SIG-M5 (cell line): ENCODE measurements around the gene SLC9A5.

Source experiments
- DNase-seq: peaks from one replicate; lab custom pipeline; 2025; lab: John Stamatoyannopoulos, UW

Gene SLC9A5, protein sequence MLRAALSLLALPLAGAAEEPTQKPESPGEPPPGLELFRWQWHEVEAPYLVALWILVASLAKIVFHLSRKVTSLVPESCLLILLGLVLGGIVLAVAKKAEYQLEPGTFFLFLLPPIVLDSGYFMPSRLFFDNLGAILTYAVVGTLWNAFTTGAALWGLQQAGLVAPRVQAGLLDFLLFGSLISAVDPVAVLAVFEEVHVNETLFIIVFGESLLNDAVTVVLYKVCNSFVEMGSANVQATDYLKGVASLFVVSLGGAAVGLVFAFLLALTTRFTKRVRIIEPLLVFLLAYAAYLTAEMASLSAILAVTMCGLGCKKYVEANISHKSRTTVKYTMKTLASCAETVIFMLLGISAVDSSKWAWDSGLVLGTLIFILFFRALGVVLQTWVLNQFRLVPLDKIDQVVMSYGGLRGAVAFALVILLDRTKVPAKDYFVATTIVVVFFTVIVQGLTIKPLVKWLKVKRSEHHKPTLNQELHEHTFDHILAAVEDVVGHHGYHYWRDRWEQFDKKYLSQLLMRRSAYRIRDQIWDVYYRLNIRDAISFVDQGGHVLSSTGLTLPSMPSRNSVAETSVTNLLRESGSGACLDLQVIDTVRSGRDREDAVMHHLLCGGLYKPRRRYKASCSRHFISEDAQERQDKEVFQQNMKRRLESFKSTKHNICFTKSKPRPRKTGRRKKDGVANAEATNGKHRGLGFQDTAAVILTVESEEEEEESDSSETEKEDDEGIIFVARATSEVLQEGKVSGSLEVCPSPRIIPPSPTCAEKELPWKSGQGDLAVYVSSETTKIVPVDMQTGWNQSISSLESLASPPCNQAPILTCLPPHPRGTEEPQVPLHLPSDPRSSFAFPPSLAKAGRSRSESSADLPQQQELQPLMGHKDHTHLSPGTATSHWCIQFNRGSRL

DNA sequence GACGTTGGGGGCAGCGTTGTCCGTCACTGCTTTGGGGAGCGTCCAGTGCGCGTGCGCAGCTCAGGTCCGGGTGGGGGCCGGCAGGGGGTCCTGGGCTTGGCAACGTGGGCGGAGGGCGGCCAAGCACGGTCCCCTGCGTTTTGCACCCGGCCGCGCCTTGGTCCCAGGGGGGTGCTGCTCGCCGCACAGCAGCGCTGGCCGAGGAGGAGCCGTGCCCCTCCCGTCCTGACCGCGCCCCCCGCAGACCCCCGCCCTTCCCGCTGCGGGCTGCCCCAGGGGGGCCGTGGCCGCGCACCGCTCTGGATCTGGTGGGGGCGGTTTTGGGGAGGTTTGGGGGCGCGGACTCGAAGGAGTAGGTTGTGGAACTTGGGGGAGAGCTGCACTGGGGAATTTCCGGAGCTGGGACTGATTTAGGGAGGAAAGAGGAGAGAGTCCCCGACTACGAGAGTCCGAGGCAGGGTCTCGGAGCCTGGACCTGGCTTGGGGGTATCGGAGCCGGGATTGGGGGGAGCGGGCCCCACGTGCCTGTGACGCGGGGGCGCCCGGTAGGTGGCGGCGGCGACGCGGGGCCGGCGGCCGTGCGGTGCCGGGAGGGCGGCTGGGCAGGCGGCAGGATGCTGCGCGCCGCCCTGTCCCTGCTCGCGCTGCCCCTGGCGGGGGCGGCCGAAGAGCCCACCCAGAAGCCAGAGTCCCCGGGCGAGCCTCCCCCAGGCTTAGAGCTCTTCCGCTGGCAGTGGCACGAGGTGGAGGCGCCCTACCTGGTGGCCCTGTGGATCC is at the start of gene SLC9A5:
Gene SLC9A5, plus strand, starts transcription at position 579 of the 777 bp plus-strand sequence. Its CDS starts 36 bp downstream, at position 615.
- DNase-seq = no peak

DNA sequence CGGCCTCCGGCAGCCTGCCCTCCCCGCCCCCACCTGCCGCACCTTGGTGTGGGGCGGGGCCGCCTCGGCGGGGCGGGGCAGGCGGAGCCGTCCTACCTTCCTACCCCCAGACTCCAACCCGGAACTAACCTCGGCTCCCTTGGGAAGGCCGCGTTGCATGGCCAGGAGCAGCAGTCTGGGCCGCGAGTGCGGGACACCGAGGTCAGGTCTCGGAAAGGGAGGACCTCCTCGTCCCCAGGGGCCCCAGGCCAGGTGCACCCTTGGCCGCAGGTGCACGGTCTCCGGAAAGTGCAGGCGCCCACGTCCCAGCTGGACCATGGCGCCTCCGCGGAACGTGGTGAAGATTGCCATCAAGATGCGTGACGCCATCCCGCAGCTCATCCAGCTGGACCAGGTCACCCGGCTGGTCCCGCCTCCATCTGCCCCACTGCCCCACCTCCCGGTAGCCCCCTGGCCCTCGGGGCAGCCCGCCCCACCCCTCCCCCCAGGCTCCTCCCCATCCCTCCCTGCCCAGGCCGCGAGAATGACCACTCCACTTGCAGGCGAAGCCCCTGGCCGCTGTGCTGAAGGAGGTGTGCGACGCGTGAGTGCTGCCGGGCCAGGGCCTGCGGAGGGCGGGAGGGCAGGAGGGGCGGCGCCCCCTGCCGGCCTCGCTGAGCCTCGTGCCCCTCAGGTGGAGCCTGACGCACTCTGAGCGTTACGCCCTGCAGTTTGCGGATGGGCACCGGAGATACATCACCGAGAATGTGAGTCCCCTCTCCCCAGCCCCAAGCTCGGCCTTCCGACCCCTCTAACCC is 49.6 kb upstream of the SLC9A5 start, which contains the start of gene ELMO3:
Gene ELMO3, plus strand, starts transcription at position 121 of the 797 bp plus-strand sequence. Its CDS starts 196 bp downstream, at position 317.
- DNase-seq = no peak

DNA sequence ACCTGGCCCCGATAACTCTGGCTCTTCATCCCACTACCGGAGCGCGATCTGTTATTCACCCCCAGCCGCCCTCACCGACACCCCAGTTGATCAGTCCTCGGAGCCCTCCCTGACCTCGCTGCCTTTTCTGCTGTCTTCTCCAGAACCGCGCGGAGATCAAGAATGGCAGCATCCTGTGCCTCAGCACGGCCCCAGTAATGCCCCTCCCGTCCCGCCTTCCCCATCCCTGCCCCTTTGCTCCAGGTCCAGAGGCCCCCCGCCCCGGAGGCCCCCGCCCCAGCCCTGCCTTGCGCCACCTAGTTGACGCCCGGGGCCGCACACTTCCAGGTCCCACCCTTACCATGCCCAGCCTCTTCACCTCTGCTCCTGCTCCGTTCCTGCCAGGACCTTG is 49.0 kb upstream of the SLC9A5 start:
- no peak for DNase-seq

DNA sequence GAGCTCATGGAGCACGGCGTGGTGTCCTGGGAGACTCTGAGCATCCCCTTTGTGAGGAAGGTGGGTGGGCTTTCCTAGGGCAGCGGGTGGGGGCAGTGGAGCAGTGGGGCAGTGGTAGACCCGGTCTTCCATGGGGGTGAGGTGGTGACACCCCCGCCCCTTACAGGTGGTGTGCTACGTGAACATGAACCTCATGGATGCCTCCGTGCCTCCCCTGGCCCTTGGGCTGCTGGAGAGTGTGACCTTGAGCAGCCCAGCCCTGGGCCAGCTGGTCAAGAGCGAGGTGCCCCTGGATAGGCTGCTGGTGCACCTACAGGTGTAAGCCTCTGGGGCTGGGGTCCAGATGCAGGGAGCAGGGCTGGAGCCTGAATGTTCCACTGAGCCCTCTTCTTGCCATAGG is 48.3 kb upstream of the SLC9A5 start:
- DNase-seq = no peak

DNA sequence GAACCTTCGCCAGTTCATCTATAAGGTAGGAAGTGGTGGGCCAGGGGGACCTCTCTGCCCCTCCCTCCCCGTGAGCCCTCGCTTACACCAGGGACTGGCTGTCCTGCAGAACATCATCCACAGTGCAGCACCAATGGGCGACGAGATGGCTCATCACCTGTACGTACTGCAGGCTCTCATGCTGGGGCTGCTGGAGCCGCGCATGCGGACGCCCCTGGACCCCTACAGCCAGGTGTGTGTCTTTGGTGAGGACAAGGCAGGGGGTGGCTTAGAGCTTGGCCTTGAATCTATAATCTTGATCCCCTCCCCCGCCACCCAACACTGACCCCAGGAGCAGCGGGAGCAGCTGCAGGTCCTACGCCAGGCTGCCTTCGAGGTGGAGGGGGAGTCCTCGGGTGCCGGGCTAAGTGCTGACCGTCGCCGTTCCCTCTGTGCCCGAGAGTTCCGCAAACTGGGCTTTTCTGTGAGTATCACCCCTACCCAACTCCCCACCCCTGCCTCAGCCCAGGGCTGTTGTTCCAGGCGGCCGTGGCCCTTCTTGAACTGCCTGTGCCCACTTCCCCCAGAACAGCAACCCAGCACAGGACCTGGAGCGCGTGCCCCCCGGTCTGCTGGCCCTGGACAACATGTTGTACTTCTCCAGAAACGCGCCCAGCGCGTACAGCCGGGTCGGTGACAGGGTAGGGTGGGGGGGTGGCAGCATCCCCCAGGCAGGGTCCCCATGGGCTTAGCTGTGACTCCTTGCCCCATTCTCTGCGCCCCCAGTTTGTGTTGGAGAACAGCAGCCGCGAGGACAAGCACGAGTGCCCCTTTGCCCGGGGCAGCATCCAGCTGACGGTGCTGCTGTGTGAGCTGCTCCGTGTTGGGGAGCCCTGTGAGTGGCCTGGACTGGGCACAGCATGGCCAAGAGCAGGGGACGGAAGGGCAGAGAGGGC is 47.1 kb upstream of the SLC9A5 start:
- DNase-seq = no peak

DNA sequence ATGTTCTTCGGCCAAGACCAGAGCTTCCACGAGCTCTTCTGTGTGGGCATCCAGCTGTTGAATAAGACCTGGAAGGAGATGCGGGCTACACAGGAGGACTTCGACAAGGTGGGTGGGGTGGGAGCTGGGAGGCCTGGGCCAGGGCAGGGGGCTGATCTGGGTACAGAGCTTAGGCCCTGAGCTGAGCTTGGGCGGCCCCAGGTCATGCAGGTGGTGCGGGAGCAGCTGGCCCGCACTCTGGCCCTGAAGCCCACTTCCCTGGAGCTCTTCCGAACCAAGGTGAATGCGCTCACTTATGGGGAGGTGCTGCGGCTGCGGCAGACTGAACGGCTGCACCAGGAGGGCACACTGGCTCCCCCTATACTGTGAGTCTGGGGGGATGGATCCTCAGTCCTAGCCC is 46.4 kb upstream of the SLC9A5 start:
- DNase-seq = no peak

DNA sequence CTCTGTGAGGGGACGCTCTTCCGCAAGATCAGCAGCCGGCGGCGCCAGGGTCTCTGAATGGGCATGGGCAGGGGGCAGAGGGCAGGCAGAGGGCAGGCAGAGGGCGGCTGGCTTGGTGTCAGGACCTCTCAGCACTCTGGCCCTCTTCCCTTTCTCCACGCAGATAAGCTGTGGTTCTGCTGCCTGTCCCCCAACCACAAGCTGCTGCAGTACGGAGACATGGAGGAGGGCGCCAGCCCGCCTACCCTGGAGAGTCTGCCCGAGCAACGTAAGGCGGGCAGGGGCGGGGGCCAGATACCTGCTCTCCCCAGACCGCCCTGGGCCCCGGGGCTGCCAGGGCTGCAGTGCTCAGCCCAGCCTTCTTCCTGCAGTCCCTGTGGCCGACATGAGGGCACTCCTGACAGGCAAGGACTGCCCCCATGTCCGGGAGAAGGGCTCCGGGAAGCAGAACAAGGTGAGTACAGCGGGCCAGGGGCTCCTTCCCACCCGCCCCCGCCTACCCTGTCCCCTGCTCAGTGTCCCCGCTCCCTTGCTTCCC is 45.8 kb upstream of the SLC9A5 start:
- DNase-seq = no peak

DNA sequence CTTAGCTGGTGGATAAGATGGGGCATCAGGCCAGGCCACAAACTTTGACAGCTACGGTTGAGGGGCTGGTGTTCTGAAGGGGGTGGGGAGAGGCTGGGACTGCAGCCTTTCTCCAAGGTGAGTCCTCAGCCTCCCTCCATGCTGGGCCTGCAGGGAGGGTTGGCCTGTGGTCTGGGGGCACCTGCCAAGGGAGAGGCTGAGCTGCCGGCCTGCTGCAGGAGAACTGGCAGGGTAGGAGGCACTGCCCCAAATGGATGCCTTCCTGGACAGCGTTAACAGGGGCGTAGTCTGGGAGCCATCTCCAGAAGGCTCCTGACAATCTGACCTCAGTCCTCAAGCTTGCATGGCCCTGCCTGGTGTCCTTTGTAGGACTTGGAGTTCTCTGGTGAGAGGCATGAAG is 44.7 kb upstream of the SLC9A5 start:
- no peak for DNase-seq

DNA sequence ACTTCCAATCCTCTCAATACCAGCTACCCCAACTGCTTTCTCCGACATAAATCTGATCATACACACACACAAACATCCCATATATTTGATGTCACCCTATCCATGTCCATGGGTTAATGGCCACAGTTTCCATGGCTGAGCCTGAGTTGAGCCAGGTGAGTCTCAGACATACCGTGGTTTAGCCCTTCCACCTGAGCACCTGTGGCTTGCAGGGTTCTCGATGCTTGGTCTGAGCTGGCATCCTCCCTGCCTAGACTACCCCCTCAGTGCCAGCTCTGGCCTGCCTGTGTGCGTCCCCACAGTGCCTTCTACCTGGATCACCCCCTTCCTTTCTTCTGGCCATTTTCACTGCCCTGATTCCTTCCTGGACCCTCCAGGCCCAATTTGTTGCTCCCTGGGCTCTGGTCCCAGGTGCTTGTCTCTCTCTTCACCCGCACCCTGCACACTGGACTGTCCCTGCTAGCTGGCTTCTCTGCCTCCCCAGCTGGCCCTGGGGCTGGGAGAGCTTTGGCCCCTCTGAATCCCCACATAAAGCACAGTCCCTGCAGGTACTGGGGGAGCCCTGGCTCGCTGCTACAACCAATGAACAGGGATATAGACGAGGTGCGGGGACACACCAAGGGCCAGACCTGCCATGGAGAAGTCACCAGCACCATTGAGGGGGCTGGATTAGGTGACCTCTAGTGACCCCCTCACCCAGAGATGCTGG is 42.5 kb upstream of the SLC9A5 start:
- no peak for DNase-seq

DNA sequence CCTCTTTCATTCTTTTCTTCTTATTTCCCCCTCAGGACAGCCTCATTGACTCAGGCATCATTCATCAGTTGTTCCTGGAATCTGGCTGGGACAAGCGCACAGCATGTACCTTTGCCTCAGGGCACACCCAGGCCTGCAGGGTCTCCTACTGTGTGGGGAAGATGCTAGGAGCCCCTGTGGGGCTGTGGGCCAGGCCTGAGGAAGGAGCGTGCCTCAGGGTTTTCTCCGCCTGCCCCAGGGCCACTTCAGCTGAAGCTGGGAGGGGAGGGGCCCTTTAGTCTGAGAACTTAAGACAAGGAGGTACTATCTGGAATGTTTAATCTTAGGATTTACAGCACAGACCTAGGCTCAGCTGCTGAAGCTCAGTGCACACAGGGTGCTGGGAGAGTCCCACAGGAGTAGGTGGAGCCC is 41.9 kb upstream of the SLC9A5 start:
- DNase-seq = no peak

DNA sequence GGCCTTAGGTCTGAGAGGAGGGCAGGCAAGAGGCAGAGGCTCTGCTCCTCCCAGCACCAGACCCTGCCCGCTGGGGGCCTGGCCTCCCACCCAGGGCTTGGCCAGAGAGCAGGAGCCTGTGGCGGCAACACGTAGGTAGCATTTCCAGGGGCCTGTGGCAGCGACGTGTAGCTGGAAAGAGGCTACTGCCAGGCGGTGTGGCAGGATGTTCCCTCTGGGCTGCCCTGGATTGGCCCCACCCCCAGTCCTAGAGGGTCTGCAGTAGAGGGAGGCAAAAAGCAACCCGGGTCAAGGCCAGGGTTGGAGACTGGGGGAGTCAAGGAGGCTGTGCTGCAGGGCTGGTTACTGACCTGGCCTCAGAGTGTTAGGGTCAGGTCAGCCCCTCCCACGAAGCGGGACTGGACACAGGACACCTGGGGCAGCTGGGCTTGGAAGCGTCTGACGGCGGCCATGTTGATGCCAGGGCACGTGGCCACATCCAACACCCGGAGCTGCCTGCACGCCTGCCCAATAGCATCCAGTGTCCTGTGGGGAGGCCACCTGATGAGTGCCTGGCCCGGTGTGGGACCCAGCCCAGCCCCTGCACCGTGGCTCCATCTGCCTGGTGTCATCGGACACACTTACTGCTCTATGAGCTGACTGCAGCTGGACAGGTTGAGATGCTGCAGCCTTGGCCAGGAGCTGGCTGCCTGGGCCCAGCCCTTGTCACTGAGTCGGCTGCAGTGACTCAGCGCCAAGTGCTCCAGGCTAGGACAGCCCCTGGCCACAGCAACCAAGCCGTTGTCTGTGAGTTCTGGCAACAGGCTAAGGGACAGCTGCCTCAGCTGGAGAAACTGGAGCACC is 41.3 kb upstream of the SLC9A5 start:
- no peak for DNase-seq

DNA sequence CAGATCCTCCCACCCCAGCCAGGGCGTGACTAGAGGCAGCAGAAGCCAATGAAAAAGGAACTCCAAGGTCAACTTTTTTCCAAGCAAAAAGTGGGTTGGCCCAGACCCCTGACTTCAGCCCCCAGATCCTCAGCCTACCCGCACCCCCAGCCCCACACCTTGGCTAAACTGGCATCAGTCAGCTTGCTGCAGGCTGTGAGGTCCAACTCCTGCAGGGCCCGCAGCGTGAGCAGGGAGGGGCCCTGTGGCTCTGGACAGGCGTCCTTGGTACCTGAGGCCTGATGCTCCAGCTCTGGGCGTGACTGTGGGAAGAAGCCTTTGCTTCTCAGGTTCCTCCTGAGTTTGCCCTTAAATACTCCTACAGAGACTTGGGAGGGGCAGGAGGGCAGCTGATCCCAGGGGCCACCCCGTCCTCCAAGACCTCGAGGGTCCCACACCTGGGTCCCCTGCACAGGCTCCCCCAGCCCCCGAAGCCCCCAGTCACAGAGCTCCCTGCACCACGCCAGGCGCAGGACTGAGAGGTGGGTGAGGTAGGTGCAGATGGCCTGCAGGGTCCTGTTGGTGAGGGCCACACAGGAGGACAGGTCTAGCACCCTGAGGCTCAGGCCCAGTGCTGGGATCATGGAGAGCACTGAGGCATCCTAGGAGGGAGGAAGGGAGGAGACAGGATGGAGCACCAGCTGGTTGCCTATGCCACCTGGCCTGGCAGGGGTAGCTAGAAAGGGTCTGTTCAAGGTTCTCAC is 40.5 kb upstream of the SLC9A5 start:
- DNase-seq = no peak

DNA sequence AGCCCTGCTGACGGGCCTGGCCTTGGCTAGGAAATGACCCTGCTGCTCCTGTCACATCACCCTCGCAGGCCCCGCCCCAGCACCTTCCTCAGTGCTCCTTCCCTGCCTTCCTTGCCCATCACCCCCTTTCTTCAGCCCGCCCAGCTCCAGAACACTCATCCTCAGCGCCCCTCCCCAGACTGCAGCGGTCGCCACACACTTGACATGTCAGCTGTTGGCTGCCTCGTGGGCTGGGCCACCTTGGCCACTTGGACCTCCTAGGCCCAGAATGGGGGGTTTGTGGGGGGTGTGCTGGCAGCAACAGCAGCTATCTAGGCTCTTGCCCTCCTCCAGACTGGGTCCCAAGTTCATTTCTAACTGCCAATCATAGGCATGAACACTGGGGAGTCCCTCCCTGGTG is 39.2 kb upstream of the SLC9A5 start:
- DNase-seq = no peak

DNA sequence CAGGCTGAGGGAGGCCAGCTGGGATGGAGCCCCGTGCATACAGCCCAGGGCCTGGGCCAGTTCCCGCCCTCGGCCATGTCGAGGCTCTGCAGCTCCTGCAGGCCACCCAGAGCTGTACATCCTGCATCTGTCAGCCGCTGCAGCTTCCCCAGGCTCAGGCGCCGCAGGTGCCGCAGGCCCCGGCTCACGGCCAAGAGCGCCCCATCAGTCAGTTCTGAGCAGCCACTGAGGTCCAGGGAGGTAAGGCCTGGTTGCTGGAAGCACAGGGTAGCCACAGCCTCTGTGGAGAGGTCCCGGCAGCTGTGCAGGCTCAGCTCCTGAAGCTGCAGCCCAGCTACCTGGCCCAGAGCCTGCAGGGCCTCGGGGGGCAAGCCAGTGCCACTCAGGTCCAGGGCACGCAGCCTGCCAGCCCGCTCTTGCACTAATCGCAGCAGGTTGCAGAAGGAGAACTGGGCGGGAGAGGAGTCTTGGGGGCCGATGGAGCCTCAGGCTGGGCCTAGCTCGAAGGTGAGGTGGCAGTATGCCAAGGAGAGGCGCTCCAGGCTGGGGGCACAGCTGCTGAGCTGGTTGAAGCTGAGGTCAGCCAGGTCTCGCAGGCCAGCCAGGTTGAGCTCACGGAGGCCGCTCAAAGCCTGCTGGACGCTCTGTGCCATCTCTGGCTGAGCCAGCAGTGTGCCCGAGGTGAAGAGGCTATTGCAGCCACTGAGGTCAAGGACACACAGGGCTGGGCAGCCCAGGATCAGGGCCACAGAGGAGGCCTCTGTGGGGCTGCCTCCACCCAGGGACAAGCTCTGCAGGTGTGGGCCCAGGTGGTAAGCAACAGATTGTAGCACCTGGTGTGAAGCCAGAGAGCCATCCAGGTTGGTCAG is 38.5 kb upstream of the SLC9A5 start:
- no peak for DNase-seq

DNA sequence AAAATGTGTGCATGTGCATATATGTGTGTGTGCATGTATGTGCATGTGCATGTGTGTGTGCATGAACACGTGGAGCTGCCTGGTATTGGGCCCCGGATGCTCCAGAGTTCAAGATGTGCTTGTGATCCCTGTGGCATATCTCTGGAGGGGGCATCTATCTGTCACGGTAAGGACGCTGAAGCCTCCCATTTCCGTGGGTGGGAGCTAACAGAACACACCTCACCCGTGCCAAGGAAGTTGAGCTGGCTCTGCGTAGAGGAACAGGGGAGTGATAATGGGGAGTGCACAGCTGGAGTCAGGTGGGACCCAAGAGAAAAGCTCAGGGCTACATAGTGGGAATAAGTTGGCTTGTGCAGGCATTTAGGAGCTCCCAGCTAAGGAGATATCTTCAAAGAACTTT is 37.1 kb upstream of the SLC9A5 start:
- no peak for DNase-seq

DNA sequence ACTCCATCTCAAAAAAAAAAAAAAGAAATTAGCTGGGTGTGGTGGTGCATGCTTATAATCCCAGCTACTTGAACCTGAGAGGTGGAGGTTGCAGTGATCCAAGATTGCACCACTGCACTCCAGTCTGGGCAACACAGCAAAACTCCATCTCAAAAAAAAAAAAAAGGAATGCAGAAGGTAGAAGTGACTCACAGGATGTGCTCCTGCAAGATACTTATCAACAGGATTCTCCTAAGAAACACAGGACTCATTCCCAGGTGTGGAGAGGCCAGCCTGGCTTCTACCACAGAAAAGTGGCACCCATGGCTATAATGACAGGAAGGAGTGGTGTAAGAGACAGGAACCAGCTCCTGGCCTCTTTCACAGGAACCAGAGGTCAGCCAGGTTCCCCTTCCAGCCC is 36.0 kb upstream of the SLC9A5 start:
- DNase-seq = no peak
